Tibial artery (tissue), 4 donors: ENCODE measurements around the gene GABRA5.

Experiments used
- DNase-seq, 2 donors: peaks; one replicate each; pipeline ENCODE4 v3.0.0-alpha.2; 2019
- H3K27ac ChIP-seq, 2 donors: fragments of 200-600 bp; sonication (generic) in 1 of 2; 1 replicate in 1 of 2; 2 replicates in 1 of 2; pipeline ENCODE4 v1.5.1; 2018 to 2019; ENCODE audit warnings: mild to moderate bottlenecking in 1 of 2
- H3K27me3 ChIP-seq, 2 donors: fragments of 200-600 bp; sonication (generic) in 1 of 2; one replicate each; pipeline versions ENCODE4 v1.5.1 to v1.6.0; 2016 to 2019
- H3K36me3 ChIP-seq, 3 donors: fragments of 200-600 bp; sonication (generic) in 2 of 3; one replicate each; pipeline ENCODE4 v1.5.1; 2016 to 2019; ENCODE audit warnings: mild to moderate bottlenecking in 2 of 3
- H3K4me1 ChIP-seq, 4 donors: fragments of 200-600 bp; sonication (generic) in 2 of 4; 1 replicate in 3 of 4; 2 replicates in 1 of 4; pipeline ENCODE4 v1.5.1; 2016 to 2019
- H3K4me3 ChIP-seq, 2 donors: fragments of 200-600 bp; sonication (generic) in 1 of 2; 1 replicate in 1 of 2; 2 replicates in 1 of 2; pipeline ENCODE4 v1.5.1; 2018 to 2019; ENCODE audit warnings: mild to moderate bottlenecking in 2 of 2
- H3K9me3 ChIP-seq, 3 donors: fragments of 200-600 bp; sonication (generic) in 1 of 3; one replicate each; pipeline ENCODE4 v1.5.1; 2016 to 2019
- intact Hi-C: fragments of 100-400 bp; cut with DNase I; formaldehyde crosslinking; loops from one replicate; pipeline ENCODE4 v1.15.0; 2023; ENCODE audit warnings: low total_unique reads
- TF ChIP-seq, protein P1 (sequence below), 2 experiments: fragments of 200-600 bp in 1 of 2; fragments of 450-650 bp in 1 of 2; IDR thresholded peaks; one replicate each; pipeline ENCODE4 v1.5.1; 2017 to 2019; ENCODE audit warnings: antibody characterized with exemption in 2 of 2, mild to moderate bottlenecking in 1 of 2, moderate library complexity in 1 of 2

The GABRA5 gene

DNA sequence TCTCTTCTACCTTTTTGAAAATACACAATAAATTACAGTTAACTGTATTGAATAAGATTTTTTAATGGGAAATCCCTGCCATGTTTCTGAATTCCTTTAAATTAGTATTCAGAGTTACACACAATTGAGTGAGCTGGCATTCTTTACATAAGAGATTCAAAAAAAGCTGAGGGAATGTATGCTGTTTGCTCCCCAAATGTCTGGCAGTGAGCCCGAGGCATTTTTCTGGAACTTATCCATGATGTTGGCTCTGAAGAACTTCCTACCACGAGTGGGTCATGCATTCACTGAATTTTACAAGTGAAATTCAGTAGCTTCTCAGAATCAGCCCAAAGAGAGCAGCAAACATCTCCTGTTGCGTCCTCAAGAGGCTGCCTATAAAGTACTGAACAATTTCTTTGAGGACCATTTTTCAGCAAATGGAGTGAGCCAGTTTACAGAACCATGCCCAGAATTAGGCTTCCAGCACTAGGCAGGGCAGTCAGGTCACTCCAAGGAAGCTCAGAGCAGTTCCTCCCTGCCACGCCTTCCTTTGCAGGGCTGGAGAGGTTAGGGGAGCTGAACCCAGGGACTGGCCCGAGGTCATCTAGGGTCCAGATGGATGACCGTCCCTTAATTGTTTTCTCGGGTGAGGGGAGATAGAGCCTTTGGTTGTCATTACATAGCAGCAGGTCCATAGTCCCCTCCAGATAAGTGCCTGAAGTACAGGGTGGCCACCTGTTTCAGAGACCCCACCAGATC, 21.2 kb downstream of the GABRA5 start:
- H3K36me3 ChIP-seq: no peaks in the 10 kb centered on the region
- no peak overlapping the region for H3K27ac ChIP-seq
- DNase-seq: no peak
- peaks cover 0 to 19% (median 9%) of the 10 kb centered on the region in 4 donors for H3K4me1 ChIP-seq
- H3K27me3 ChIP-seq: peaks cover 0 to 29% of the 10 kb centered on the region in 2 donors
- no peaks in the 10 kb centered on the region for H3K9me3 ChIP-seq
- TF ChIP-seq, protein P1, sequence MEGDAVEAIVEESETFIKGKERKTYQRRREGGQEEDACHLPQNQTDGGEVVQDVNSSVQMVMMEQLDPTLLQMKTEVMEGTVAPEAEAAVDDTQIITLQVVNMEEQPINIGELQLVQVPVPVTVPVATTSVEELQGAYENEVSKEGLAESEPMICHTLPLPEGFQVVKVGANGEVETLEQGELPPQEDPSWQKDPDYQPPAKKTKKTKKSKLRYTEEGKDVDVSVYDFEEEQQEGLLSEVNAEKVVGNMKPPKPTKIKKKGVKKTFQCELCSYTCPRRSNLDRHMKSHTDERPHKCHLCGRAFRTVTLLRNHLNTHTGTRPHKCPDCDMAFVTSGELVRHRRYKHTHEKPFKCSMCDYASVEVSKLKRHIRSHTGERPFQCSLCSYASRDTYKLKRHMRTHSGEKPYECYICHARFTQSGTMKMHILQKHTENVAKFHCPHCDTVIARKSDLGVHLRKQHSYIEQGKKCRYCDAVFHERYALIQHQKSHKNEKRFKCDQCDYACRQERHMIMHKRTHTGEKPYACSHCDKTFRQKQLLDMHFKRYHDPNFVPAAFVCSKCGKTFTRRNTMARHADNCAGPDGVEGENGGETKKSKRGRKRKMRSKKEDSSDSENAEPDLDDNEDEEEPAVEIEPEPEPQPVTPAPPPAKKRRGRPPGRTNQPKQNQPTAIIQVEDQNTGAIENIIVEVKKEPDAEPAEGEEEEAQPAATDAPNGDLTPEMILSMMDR (IDR thresholded peaks at IDR 0.05): no peak
- intact Hi-C loops: no loop called here
- H3K4me3 ChIP-seq: no peak overlapping the region

DNA sequence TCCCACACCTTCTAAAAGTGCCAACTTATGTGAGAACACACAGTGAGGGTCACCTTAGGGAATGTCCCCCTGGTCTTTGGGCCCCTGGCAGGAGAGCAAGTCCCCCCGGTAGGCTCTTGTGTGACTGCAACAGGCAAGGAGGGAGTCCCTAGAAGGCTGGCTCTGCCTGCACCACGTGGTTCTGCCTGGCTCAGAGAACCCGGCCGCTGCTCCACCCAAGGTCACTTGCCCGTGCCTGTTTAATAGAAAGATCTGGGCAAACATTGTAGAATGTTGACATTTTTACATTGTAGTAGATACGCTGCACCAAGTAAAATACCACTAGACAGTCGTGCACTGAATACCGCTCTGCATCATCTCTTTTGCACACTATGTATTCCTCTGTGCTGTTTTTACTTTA, 21.9 kb downstream of the GABRA5 start:
- Histone ChIP-seq H3K27me3 (peaks cover 0 to 30% of the 10 kb centered on the region in 2 donors), H3K9me3 (no peaks in the 10 kb centered on the region), H3K4me1 (peaks cover 0 to 19% (median 9%) of the 10 kb centered on the region in 4 donors), H3K36me3 (no peaks in the 10 kb centered on the region), H3K4me3 (no peak overlapping the region), H3K27ac (no peak overlapping the region)
- intact Hi-C loops: no loop called here
- DNase-seq: no peak
- TF ChIP-seq, protein P1 (IDR thresholded peaks at IDR 0.05): no peak

DNA sequence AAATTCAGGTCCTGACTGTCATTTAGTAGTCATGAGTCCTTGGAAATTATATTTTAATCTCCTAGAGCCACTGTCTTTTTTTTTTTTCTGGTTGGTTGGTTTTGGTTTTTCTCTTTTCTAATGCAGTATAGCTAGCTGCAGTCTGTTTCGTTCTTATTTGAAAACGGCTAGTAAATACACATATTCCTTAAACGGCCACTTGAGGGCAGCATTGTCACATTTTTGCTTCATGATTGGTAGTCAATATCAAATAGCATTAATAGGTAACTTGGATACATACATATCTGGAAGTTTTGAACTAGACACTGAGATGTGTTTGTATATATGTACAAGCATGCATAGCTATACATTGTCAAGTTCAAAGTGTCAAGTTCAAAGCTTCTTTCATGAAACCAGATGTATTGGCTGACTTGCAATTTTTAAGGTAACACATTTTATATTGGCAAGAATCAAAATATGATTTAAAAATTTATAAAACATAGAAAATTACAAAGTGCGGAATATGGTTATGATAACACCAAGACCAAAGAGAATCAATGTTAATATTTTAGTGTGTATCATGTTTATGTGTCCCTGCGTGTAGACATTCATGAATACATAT, 22.5 kb downstream of the GABRA5 start:
- H3K27ac ChIP-seq: no peak overlapping the region
- TF ChIP-seq, protein P1 (IDR thresholded peaks at IDR 0.05): peak; percentile 62
- H3K9me3 ChIP-seq: no peaks in the 10 kb centered on the region
- no peak for DNase-seq
- H3K4me3 ChIP-seq: no peak overlapping the region
- H3K4me1 ChIP-seq: peaks cover 0 to 19% (median 9%) of the 10 kb centered on the region in 4 donors
- intact Hi-C loops: no loop called here
- no peaks in the 10 kb centered on the region for H3K36me3 ChIP-seq
- H3K27me3 ChIP-seq: peaks cover 0 to 30% of the 10 kb centered on the region in 2 donors

DNA sequence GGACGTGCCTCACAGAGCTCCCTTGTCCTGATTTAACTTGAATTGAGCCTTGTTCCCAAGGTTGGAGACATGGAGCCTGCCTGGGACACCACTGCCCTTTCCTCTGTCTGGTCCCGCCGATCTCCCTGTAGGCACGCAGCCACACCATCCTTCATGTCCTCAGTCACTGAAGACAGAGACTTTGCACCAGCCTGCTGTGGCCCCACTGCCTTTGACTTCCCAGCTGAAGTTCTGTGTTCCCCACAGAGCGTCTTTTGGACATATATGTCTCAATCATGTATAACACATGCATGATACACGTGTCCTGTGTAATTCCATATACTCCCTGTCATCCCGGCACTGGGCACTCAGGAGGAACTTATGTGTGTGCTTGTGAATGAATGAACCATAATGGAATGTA, 23.6 kb downstream of the GABRA5 start:
- no peak for DNase-seq
- Histone ChIP-seq H3K27ac (no peak overlapping the region), H3K4me1 (peaks cover 0 to 19% (median 9%) of the 10 kb centered on the region in 4 donors), H3K9me3 (no peaks in the 10 kb centered on the region), H3K27me3 (peaks cover 0 to 26% of the 10 kb centered on the region in 2 donors), H3K36me3 (no peaks in the 10 kb centered on the region), H3K4me3 (no peak overlapping the region)
- intact Hi-C loops: loop anchor here (5.0 kb wide), 1 partner anchor 467 kb away; no protein-coding TSS in a partner anchor
- TF ChIP-seq, protein P1 (IDR thresholded peaks at IDR 0.05): no peak

DNA sequence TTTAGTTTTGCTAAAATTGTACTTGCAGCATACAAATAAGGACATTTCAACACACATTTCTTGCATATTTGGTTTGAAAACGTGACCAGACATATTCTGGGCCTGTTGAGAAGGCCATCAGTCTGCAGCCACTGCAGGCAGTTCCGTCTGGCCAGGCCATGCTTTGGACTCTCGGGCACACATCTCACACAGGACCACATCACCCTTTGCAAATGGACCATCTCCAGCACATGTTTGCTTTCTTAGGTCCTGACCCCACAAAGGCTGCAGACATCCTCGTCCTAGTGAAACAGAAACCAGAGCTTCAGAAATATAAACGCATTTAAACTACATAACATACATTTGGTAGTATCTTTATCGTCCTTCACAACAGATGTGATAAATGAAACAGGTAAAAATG, 24.1 kb downstream of the GABRA5 start:
- Histone ChIP-seq H3K4me3 (no peak overlapping the region), H3K4me1 (peaks cover 0 to 19% (median 9%) of the 10 kb centered on the region in 4 donors), H3K36me3 (no peaks in the 10 kb centered on the region), H3K9me3 (no peaks in the 10 kb centered on the region), H3K27me3 (peaks cover 0 to 25% of the 10 kb centered on the region in 2 donors), H3K27ac (no peak overlapping the region)
- TF ChIP-seq, protein P1 (IDR thresholded peaks at IDR 0.05): no peak
- no peak for DNase-seq
- intact Hi-C loops: loop anchor here (5.0 kb wide), 1 partner anchor 466 kb away; no protein-coding TSS in a partner anchor
